Measurements from ENCODE around the gene NKAIN2.
"Not testable (repeated sequence)": the region's sequence is repeated elsewhere in the genome, so short reads cannot be mapped to it uniquely, and the experiment has no call there.

Gene NKAIN2

GRCh38 chr6:124008988-124009765, 205.5 kb downstream of the NKAIN2 start:
- Histone ChIP-seq H3K9ac (ENCODE audit: low read depth, low read length) (no peak overlapping the region), H3K27me3 (ENCODE audit: insufficient read depth, low read length) (no peaks in the 10 kb centered on the region), H3K9me3 (ENCODE audit: insufficient read depth, low read depth, low read length) (no peaks in the 10 kb centered on the region), H3K4me1 (ENCODE audit: insufficient read depth, low read length) (no peaks in the 10 kb centered on the region), H3K4me3 (ENCODE audit: low read length) (no peak overlapping the region), H3K36me3 (ENCODE audit: insufficient read depth, low read depth, low read length) (no peaks in the 10 kb centered on the region), H3K27ac (ENCODE audit: low read length) (no peak overlapping the region)

GRCh38 chr6:124010574-124010973, 206.9 kb downstream of the NKAIN2 start:
- H3K9me3 ChIP-seq (ENCODE audit: insufficient read depth, low read depth, low read length) = no peaks in the 10 kb centered on the region
- no peaks in the 10 kb centered on the region for H3K4me1 ChIP-seq (ENCODE audit: insufficient read depth, low read length)
- no peaks in the 10 kb centered on the region for H3K27me3 ChIP-seq (ENCODE audit: insufficient read depth, low read length)
- H3K9ac ChIP-seq (ENCODE audit: low read depth, low read length) = no peak overlapping the region
- H3K36me3 ChIP-seq (ENCODE audit: insufficient read depth, low read depth, low read length) = no peaks in the 10 kb centered on the region
- H3K4me3 ChIP-seq (ENCODE audit: low read length) = no peak overlapping the region
- no peak overlapping the region for H3K27ac ChIP-seq (ENCODE audit: low read length)

- H3K27me3 ChIP-seq (ENCODE audit: insufficient read depth, low read length) = no peaks in the 10 kb centered on the region
- no peak overlapping the region for H3K27ac ChIP-seq (ENCODE audit: low read length)
- no peaks in the 10 kb centered on the region for H3K4me1 ChIP-seq (ENCODE audit: insufficient read depth, low read length)
- no peaks in the 10 kb centered on the region for H3K36me3 ChIP-seq (ENCODE audit: insufficient read depth, low read depth, low read length)
- no peaks in the 10 kb centered on the region for H3K9me3 ChIP-seq (ENCODE audit: insufficient read depth, low read depth, low read length)
- H3K9ac ChIP-seq (ENCODE audit: low read depth, low read length) = no peak overlapping the region
- no peak overlapping the region for H3K4me3 ChIP-seq (ENCODE audit: low read length)
Measured at GRCh38 chr6:124011180-124011579, 207.5 kb downstream of the NKAIN2 start.

GRCh38 chr6:124022051-124022450, 218.4 kb downstream of the NKAIN2 start:
- H3K4me3 ChIP-seq (ENCODE audit: low read length); H3K36me3 ChIP-seq (ENCODE audit: insufficient read depth, low read depth, low read length); H3K27me3 ChIP-seq (ENCODE audit: insufficient read depth, low read length); H3K9ac ChIP-seq (ENCODE audit: low read depth, low read length); H3K4me1 ChIP-seq (ENCODE audit: insufficient read depth, low read length); H3K9me3 ChIP-seq (ENCODE audit: insufficient read depth, low read depth, low read length); H3K27ac ChIP-seq (ENCODE audit: low read length): not testable (repeated sequence)

GRCh38 chr6:124022641-124023040, 219.0 kb downstream of the NKAIN2 start:
- no peaks in the 10 kb centered on the region for H3K36me3 ChIP-seq (ENCODE audit: insufficient read depth, low read depth, low read length)
- no peak overlapping the region for H3K9ac ChIP-seq (ENCODE audit: low read depth, low read length)
- no peaks in the 10 kb centered on the region for H3K27me3 ChIP-seq (ENCODE audit: insufficient read depth, low read length)
- H3K4me3 ChIP-seq (ENCODE audit: low read length) = no peak overlapping the region
- H3K9me3 ChIP-seq (ENCODE audit: insufficient read depth, low read depth, low read length) = peaks cover 7% of the 10 kb centered on the region
- no peak overlapping the region for H3K27ac ChIP-seq (ENCODE audit: low read length)
- H3K4me1 ChIP-seq (ENCODE audit: insufficient read depth, low read length) = peaks cover 3% of the 10 kb centered on the region; the same call in 1 of the 2 replicates

GRCh38 chr6:124026694-124027093, 223.0 kb downstream of the NKAIN2 start:
- Histone ChIP-seq H3K4me3 (ENCODE audit: low read length) (no peak overlapping the region), H3K27me3 (ENCODE audit: insufficient read depth, low read length) (no peaks in the 10 kb centered on the region), H3K9ac (ENCODE audit: low read depth, low read length) (no peak overlapping the region), H3K4me1 (ENCODE audit: insufficient read depth, low read length) (peaks cover 5% of the 10 kb centered on the region; the same call in 1 of the 2 replicates), H3K27ac (ENCODE audit: low read length) (no peak overlapping the region), H3K36me3 (ENCODE audit: insufficient read depth, low read depth, low read length) (no peaks in the 10 kb centered on the region), H3K9me3 (ENCODE audit: insufficient read depth, low read depth, low read length) (no peaks in the 10 kb centered on the region)

- H3K27ac ChIP-seq (ENCODE audit: low read length) = no peak overlapping the region
- no peaks in the 10 kb centered on the region for H3K27me3 ChIP-seq (ENCODE audit: insufficient read depth, low read length)
- H3K4me1 ChIP-seq (ENCODE audit: insufficient read depth, low read length) = peaks cover 5% of the 10 kb centered on the region; the same call in 1 of the 2 replicates
- H3K36me3 ChIP-seq (ENCODE audit: insufficient read depth, low read depth, low read length) = no peaks in the 10 kb centered on the region
- H3K9ac ChIP-seq (ENCODE audit: low read depth, low read length) = no peak overlapping the region
- no peak overlapping the region for H3K4me3 ChIP-seq (ENCODE audit: low read length)
- no peaks in the 10 kb centered on the region for H3K9me3 ChIP-seq (ENCODE audit: insufficient read depth, low read depth, low read length)
Measured at GRCh38 chr6:124027392-124027791, 223.7 kb downstream of the NKAIN2 start.

GRCh38 chr6:124028117-124028516, 224.5 kb downstream of the NKAIN2 start:
- no peaks in the 10 kb centered on the region for H3K27me3 ChIP-seq (ENCODE audit: insufficient read depth, low read length)

GRCh38 chr6:124029567-124029966, 225.9 kb downstream of the NKAIN2 start:
- H3K4me1 ChIP-seq (ENCODE audit: insufficient read depth, low read length) = peaks cover 3% of the 10 kb centered on the region; the same call in 1 of the 2 replicates
- H3K27ac ChIP-seq (ENCODE audit: low read length) = no peak overlapping the region
- H3K36me3 ChIP-seq (ENCODE audit: insufficient read depth, low read depth, low read length) = no peaks in the 10 kb centered on the region

More at GRCh38 chr6:124028117-124028516, 224.5 kb downstream of the NKAIN2 start:
- Histone ChIP-seq H3K9me3 (ENCODE audit: insufficient read depth, low read depth, low read length) (no peaks in the 10 kb centered on the region), H3K4me3 (ENCODE audit: low read length) (no peak overlapping the region), H3K4me1 (ENCODE audit: insufficient read depth, low read length) (peaks cover 5% of the 10 kb centered on the region; the same call in 1 of the 2 replicates), H3K9ac (ENCODE audit: low read depth, low read length) (no peak overlapping the region), H3K36me3 (ENCODE audit: insufficient read depth, low read depth, low read length) (no peaks in the 10 kb centered on the region), H3K27ac (ENCODE audit: low read length) (no peak overlapping the region)

GRCh38 chr6:124033501-124033900, 229.8 kb downstream of the NKAIN2 start:
- H3K9ac ChIP-seq (ENCODE audit: low read depth, low read length) = no peak overlapping the region
- H3K27me3 ChIP-seq (ENCODE audit: insufficient read depth, low read length) = no peaks in the 10 kb centered on the region
- no peak overlapping the region for H3K27ac ChIP-seq (ENCODE audit: low read length)
- H3K9me3 ChIP-seq (ENCODE audit: insufficient read depth, low read depth, low read length) = no peaks in the 10 kb centered on the region
- no peak overlapping the region for H3K4me3 ChIP-seq (ENCODE audit: low read length)
- H3K36me3 ChIP-seq (ENCODE audit: insufficient read depth, low read depth, low read length) = no peaks in the 10 kb centered on the region
- H3K4me1 ChIP-seq (ENCODE audit: insufficient read depth, low read length) = peaks cover 3% of the 10 kb centered on the region; the same call in 1 of the 2 replicates

More at GRCh38 chr6:124029567-124029966, 225.9 kb downstream of the NKAIN2 start:
- no peaks in the 10 kb centered on the region for H3K9me3 ChIP-seq (ENCODE audit: insufficient read depth, low read depth, low read length)
- no peak overlapping the region for H3K9ac ChIP-seq (ENCODE audit: low read depth, low read length)
- H3K27me3 ChIP-seq (ENCODE audit: insufficient read depth, low read length) = no peaks in the 10 kb centered on the region
- no peak overlapping the region for H3K4me3 ChIP-seq (ENCODE audit: low read length)

- H3K9ac ChIP-seq (ENCODE audit: low read depth, low read length) = no peak overlapping the region
- no peaks in the 10 kb centered on the region for H3K4me1 ChIP-seq (ENCODE audit: insufficient read depth, low read length)
- H3K9me3 ChIP-seq (ENCODE audit: insufficient read depth, low read depth, low read length) = no peaks in the 10 kb centered on the region
- H3K27me3 ChIP-seq (ENCODE audit: insufficient read depth, low read length) = no peaks in the 10 kb centered on the region
- H3K27ac ChIP-seq (ENCODE audit: low read length) = no peak overlapping the region
- no peak overlapping the region for H3K4me3 ChIP-seq (ENCODE audit: low read length)
- H3K36me3 ChIP-seq (ENCODE audit: insufficient read depth, low read depth, low read length) = no peaks in the 10 kb centered on the region
Measured at GRCh38 chr6:124036384-124036783, 232.7 kb downstream of the NKAIN2 start.

- H3K4me3 ChIP-seq (ENCODE audit: low read length) = no peak overlapping the region
- no peak overlapping the region for H3K9ac ChIP-seq (ENCODE audit: low read depth, low read length)
- H3K9me3 ChIP-seq (ENCODE audit: insufficient read depth, low read depth, low read length) = no peaks in the 10 kb centered on the region
- H3K36me3 ChIP-seq (ENCODE audit: insufficient read depth, low read depth, low read length) = no peaks in the 10 kb centered on the region
- H3K27me3 ChIP-seq (ENCODE audit: insufficient read depth, low read length) = no peaks in the 10 kb centered on the region
- H3K4me1 ChIP-seq (ENCODE audit: insufficient read depth, low read length) = no peaks in the 10 kb centered on the region
- no peak overlapping the region for H3K27ac ChIP-seq (ENCODE audit: low read length)
Measured at GRCh38 chr6:124040655-124041054, 237.0 kb downstream of the NKAIN2 start.
